ENCODE results near the gene AKT2. TPM values are rescaled to one million over a fixed set of nuclear protein-coding genes. Genes with fewer than 3 reads are reported as not detected.

AKT2 gene
- total RNA-seq, 1 experiment from 2014 or later = 149 TPM

DNA sequence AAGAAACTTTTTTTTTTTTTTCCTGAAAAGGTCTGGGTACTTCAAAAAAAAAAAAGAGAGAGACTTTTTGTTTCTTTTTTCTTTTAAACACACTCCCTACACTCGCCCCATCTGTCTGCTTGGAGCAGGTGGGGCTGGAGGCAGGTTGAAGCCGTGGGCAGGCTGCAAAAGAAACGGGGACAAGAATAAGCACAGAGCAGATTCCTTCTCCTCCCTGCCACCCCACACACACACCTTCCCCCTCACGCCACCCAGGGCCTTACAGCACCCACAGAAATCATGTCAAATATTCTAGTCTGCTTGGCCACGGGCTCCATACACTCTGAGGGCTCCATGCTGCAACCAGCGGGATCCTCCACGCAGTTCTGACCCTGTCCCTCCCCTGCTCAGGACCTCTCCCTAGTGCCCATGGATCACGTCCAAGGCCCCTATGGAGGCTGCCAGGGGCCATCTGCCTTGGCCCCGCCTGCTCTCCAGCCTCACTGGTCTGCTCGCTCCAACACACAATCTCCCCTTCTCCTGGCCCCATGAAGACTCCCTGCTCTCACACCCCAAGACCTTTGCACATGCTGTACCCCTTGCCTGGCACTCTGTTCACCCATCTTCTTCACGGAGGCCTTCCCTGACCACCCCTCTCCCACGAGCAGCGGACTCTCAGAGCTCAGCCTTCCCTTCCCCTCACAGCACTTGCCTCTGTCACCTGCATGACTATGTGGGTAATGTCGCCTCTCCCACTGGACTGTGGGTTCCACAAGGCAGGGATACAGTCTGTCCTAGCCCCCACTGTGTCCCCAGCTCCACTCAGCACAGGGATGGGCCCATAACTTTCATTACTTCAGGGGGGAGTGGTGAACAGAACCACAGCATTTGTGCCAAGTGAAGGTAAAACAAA lies 11.4 kb downstream of the AKT2 start:
- Histone ChIP-seq H3K79me2 (ENCODE audit: low read depth) (peaks cover 64% of the 10 kb centered on the region), H3K9me3 (ENCODE audit: insufficient read depth, low read depth) (no peaks in the 10 kb centered on the region), H3K27me3 (ENCODE audit: insufficient read depth, low read depth) (no peaks in the 10 kb centered on the region), H3K4me2 (no peak overlapping the region), H3F3A (ENCODE audit: insufficient read depth, low read depth) (no peaks in the 10 kb centered on the region), H3K27ac (no peak overlapping the region), H3K4me1 (replicated peaks; ENCODE audit: insufficient read depth) (no peaks in the 10 kb centered on the region), H4K20me1 (ENCODE audit: insufficient read depth) (peaks cover 66% of the 10 kb centered on the region), H3K4me3 (no peak overlapping the region), H2AFZ (no peak overlapping the region), H3K9me2 (ENCODE audit: insufficient read depth) (no peaks in the 10 kb centered on the region), H3K36me3 (ENCODE audit: low read depth) (no peaks in the 10 kb centered on the region)
- BruUV-seq (replicated peaks) = no TSS peak
- TF ChIP-seq, protein P1, sequence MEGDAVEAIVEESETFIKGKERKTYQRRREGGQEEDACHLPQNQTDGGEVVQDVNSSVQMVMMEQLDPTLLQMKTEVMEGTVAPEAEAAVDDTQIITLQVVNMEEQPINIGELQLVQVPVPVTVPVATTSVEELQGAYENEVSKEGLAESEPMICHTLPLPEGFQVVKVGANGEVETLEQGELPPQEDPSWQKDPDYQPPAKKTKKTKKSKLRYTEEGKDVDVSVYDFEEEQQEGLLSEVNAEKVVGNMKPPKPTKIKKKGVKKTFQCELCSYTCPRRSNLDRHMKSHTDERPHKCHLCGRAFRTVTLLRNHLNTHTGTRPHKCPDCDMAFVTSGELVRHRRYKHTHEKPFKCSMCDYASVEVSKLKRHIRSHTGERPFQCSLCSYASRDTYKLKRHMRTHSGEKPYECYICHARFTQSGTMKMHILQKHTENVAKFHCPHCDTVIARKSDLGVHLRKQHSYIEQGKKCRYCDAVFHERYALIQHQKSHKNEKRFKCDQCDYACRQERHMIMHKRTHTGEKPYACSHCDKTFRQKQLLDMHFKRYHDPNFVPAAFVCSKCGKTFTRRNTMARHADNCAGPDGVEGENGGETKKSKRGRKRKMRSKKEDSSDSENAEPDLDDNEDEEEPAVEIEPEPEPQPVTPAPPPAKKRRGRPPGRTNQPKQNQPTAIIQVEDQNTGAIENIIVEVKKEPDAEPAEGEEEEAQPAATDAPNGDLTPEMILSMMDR (conservative IDR thresholded peaks at IDR 0.05) = no peak
- no peak for TF ChIP-seq EZH2 (IDR thresholded peaks at IDR 0.05; ENCODE audit: low read depth)
- intact Hi-C loops (cut with micrococcal nuclease; ENCODE audit: unreplicated experiment) = no loop called here
- DNase-seq = no peak
- CTCF ChIA-PET = no interaction called here
- POLR2A ChIA-PET (ENCODE audit: unreplicated experiment) = no interaction called here

DNA sequence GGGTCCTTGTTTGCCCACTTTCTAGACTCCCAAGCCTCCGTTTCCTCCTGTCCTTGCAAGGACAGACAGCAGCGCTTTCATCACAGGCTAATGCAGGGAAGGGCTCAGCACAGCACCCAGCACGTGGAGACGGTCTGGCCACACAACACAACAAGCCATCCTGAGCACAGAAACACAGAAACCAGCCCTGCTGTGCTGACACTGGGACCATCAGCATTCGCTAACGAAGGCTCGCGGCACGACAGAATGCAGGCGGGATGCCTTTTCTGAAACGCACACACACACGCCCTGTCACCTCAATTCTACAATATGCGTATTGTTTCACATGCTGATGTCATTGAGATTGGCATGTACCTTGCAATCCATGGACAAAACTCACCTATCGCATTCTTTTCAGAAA lies 12.9 kb downstream of the AKT2 start:
- Histone ChIP-seq H3K4me2 (no peak overlapping the region), H3K9me3 (ENCODE audit: insufficient read depth, low read depth) (no peaks in the 10 kb centered on the region), H3K4me3 (no peak overlapping the region), H3K79me2 (ENCODE audit: low read depth) (peaks cover 53% of the 10 kb centered on the region), H4K20me1 (ENCODE audit: insufficient read depth) (peaks cover 66% of the 10 kb centered on the region), H3K4me1 (replicated peaks; ENCODE audit: insufficient read depth) (no peaks in the 10 kb centered on the region), H3K36me3 (ENCODE audit: low read depth) (no peaks in the 10 kb centered on the region), H3F3A (ENCODE audit: insufficient read depth, low read depth) (no peaks in the 10 kb centered on the region), H3K27ac (no peak overlapping the region), H3K27me3 (ENCODE audit: insufficient read depth, low read depth) (no peaks in the 10 kb centered on the region), H2AFZ (no peak overlapping the region), H3K9me2 (ENCODE audit: insufficient read depth) (no peaks in the 10 kb centered on the region)
- TF ChIP-seq, protein P1 (conservative IDR thresholded peaks at IDR 0.05) = no peak
- no peak for TF ChIP-seq EZH2 (IDR thresholded peaks at IDR 0.05; ENCODE audit: low read depth)
- ChIA-PET POLR2A (ENCODE audit: unreplicated experiment) (no interaction called here), CTCF (no interaction called here)
- intact Hi-C loops (cut with micrococcal nuclease; ENCODE audit: unreplicated experiment) = no loop called here
- no TSS peak for BruUV-seq (replicated peaks)
- DNase-seq = no peak

DNA sequence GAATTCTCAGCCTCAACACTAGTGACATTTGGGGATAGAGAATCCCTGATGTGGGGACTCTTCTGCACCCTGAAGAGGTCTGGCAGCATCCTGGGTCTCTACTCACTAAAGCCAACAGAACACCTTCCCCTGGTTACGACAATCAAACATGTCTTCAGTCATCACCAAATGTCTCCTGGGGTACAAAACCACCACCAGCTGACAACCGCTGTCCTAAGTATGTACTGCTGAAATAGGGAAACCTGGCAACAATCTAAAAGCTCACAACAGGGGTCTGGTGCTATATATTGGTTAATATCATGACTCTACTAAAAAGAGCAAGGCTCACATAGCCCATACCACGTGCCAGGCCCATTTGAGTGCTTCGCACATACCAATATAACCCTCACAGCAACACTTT lies 13.4 kb downstream of the AKT2 start:
- no peak for DNase-seq
- intact Hi-C loops (cut with micrococcal nuclease; ENCODE audit: unreplicated experiment) = no loop called here
- peaks cover 47% of the 10 kb centered on the region for H3K79me2 ChIP-seq (ENCODE audit: low read depth)
- TF ChIP-seq, protein P1 (conservative IDR thresholded peaks at IDR 0.05) = no peak
- TF ChIP-seq EZH2 (IDR thresholded peaks at IDR 0.05; ENCODE audit: low read depth) = no peak
- H3K27ac ChIP-seq = no peak overlapping the region
- ChIA-PET CTCF (no interaction called here), POLR2A (ENCODE audit: unreplicated experiment) (no interaction called here)
- H3K9me2 ChIP-seq (ENCODE audit: insufficient read depth) = no peaks in the 10 kb centered on the region
- no peak overlapping the region for H2AFZ ChIP-seq
- BruUV-seq (replicated peaks) = no TSS peak
- H3K4me2 ChIP-seq = no peak overlapping the region
- no peak overlapping the region for H3K4me3 ChIP-seq
- H3K9me3 ChIP-seq (ENCODE audit: insufficient read depth, low read depth) = no peaks in the 10 kb centered on the region
- H3K36me3 ChIP-seq (ENCODE audit: low read depth) = no peaks in the 10 kb centered on the region
- H4K20me1 ChIP-seq (ENCODE audit: insufficient read depth) = peaks cover 63% of the 10 kb centered on the region
- H3K4me1 ChIP-seq (replicated peaks; ENCODE audit: insufficient read depth) = no peaks in the 10 kb centered on the region
- no peaks in the 10 kb centered on the region for H3F3A ChIP-seq (ENCODE audit: insufficient read depth, low read depth)
- no peaks in the 10 kb centered on the region for H3K27me3 ChIP-seq (ENCODE audit: insufficient read depth, low read depth)

Data from PC-9 (cell line).